Stomach smooth muscle (tissue), 2 donors: ENCODE measurements around the gene USH2A.

Experiments used
- H3K27ac ChIP-seq: one replicate; pipeline ENCODE4 v1.7.0; 2013; ENCODE audit warnings: mild to moderate bottlenecking, low read length, inconsistent platforms
- H3K27me3 ChIP-seq, 2 donors: one replicate each; pipeline ENCODE4 v1.7.0; 2013; ENCODE audit warnings: low read length in 2 of 2; ENCODE audit not compliant: insufficient read depth in 2 of 2, control insufficient read depth in 1 of 2
- H3K36me3 ChIP-seq, 2 donors: one replicate each; pipeline ENCODE4 v1.7.0; 2013; ENCODE audit warnings: low read length in 2 of 2; ENCODE audit not compliant: control insufficient read depth in 2 of 2, insufficient read depth in 2 of 2
- H3K4me1 ChIP-seq: one replicate; pipeline ENCODE4 v1.7.0; 2013; ENCODE audit warnings: low read length; ENCODE audit not compliant: control insufficient read depth, insufficient read depth
- H3K4me3 ChIP-seq, 2 donors: one replicate each; pipeline ENCODE4 v1.7.0; 2013; ENCODE audit warnings: low read length in 2 of 2
- H3K9ac ChIP-seq, 2 donors: one replicate each; pipeline ENCODE4 v1.7.0; 2013; ENCODE audit warnings: low read length in 2 of 2, mild to moderate bottlenecking in 1 of 2
- H3K9me3 ChIP-seq, 2 donors: one replicate each; pipeline ENCODE4 v1.7.0; 2013; ENCODE audit warnings: low read length in 2 of 2; ENCODE audit not compliant: control insufficient read depth in 2 of 2
- donor health status: healthy.
- donor health status: Pancreatic carcinoma.

USH2A gene, protein sequence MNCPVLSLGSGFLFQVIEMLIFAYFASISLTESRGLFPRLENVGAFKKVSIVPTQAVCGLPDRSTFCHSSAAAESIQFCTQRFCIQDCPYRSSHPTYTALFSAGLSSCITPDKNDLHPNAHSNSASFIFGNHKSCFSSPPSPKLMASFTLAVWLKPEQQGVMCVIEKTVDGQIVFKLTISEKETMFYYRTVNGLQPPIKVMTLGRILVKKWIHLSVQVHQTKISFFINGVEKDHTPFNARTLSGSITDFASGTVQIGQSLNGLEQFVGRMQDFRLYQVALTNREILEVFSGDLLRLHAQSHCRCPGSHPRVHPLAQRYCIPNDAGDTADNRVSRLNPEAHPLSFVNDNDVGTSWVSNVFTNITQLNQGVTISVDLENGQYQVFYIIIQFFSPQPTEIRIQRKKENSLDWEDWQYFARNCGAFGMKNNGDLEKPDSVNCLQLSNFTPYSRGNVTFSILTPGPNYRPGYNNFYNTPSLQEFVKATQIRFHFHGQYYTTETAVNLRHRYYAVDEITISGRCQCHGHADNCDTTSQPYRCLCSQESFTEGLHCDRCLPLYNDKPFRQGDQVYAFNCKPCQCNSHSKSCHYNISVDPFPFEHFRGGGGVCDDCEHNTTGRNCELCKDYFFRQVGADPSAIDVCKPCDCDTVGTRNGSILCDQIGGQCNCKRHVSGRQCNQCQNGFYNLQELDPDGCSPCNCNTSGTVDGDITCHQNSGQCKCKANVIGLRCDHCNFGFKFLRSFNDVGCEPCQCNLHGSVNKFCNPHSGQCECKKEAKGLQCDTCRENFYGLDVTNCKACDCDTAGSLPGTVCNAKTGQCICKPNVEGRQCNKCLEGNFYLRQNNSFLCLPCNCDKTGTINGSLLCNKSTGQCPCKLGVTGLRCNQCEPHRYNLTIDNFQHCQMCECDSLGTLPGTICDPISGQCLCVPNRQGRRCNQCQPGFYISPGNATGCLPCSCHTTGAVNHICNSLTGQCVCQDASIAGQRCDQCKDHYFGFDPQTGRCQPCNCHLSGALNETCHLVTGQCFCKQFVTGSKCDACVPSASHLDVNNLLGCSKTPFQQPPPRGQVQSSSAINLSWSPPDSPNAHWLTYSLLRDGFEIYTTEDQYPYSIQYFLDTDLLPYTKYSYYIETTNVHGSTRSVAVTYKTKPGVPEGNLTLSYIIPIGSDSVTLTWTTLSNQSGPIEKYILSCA (N-terminal part only)

DNA sequence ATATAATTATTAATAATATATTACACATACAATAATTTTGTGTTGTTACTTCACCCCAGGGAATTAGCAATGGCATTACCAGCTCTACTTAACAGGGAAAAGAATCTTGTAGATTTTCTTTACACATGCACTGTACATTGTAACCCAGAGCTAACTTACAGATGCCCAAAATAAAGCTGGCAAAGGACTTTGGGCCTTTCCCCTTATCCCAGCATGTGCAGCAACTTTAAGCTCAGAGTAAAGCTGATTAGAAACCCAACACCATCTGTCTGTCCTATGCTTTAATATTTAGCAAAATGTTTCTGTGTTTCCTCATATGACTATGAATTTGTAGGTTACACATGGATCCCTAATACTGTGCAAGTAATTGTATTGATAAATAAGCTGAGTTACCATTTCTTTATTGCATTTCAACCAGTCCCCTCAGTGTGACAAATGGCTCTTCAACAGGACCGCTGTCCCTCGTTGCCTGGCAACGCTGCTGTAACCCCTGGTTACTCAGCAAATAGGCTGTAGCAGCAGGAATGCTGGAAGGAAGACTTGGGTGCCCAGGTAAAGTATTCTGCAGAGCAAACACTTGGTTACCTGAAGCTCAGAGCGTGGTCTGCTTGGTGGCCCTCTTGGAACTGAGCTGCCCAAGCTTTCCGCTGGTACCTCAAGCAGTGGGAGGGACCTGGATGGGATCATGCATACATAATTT lies at the start of gene USH2A:
Gene USH2A, minus strand, starts transcription at position 628 of the 700 bp plus-strand sequence. CDS start 1,112 bp downstream, outside the sequence.
- no peaks in the 10 kb centered on the region for H3K4me1 ChIP-seq
- no peak within 1 kb of the TSS for H3K9ac ChIP-seq
- H3K9me3 ChIP-seq: no peaks in the 10 kb centered on the region
- no peak within 1 kb of the TSS for H3K4me3 ChIP-seq
- no peak within 1 kb of the TSS for H3K27ac ChIP-seq
- H3K36me3 ChIP-seq: no peaks in the 10 kb centered on the region
- no peaks in the 10 kb centered on the region for H3K27me3 ChIP-seq

GRCh38 chr1:216466162-216466801 lies 43.0 kb upstream of the USH2A start:
- H3K9ac ChIP-seq: no peak overlapping the region
- no peaks in the 10 kb centered on the region for H3K4me1 ChIP-seq
- no peaks in the 10 kb centered on the region for H3K36me3 ChIP-seq
- H3K27me3 ChIP-seq: no peaks in the 10 kb centered on the region
- no peaks in the 10 kb centered on the region for H3K9me3 ChIP-seq
- H3K4me3 ChIP-seq: no peak overlapping the region
- no peak overlapping the region for H3K27ac ChIP-seq

- H3K4me1 ChIP-seq: no peaks in the 10 kb centered on the region
- H3K27me3 ChIP-seq: no peaks in the 10 kb centered on the region
- H3K9ac ChIP-seq: no peak overlapping the region
- H3K27ac ChIP-seq: no peak overlapping the region
- H3K36me3 ChIP-seq: no peaks in the 10 kb centered on the region
- H3K9me3 ChIP-seq: no peaks in the 10 kb centered on the region
- no peak overlapping the region for H3K4me3 ChIP-seq
Observed at GRCh38 chr1:216464489-216464888, 41.2 kb upstream of the USH2A start.

- Histone ChIP-seq H3K9me3 (no peaks in the 10 kb centered on the region), H3K36me3 (no peaks in the 10 kb centered on the region), H3K4me1 (no peaks in the 10 kb centered on the region), H3K4me3 (no peak overlapping the region), H3K9ac (no peak overlapping the region), H3K27ac (no peak overlapping the region), H3K27me3 (no peaks in the 10 kb centered on the region)
Observed at GRCh38 chr1:216462066-216462775, 39.0 kb upstream of the USH2A start.

DNA sequence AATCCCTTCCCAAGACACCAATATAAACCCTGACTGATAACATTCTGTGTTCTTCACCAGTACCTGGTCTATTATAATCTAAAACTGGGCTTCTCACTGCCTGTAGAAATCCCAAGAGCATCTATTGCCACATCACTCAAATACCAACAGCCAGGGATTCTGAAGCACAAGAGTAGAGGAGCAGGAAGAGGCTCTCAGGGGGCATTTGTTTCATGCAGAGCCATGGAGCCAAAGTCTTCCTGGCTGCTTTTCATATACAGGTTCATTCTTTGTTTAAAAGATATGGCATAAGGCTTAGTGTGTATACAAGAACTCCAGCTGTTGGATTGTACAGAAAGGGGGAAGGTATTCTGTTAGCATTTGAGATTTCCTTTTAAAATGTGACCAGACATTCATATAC lies 38.2 kb upstream of the USH2A start:
- Histone ChIP-seq H3K27ac (no peak overlapping the region), H3K36me3 (no peaks in the 10 kb centered on the region), H3K9ac (no peak overlapping the region), H3K9me3 (no peaks in the 10 kb centered on the region), H3K4me1 (no peaks in the 10 kb centered on the region), H3K27me3 (no peaks in the 10 kb centered on the region), H3K4me3 (no peak overlapping the region)

GRCh38 chr1:216459651-216460207 lies 36.5 kb upstream of the USH2A start:
- Histone ChIP-seq H3K27me3 (no peaks in the 10 kb centered on the region), H3K4me1 (no peaks in the 10 kb centered on the region), H3K9me3 (no peaks in the 10 kb centered on the region), H3K4me3 (no peak overlapping the region), H3K9ac (no peak overlapping the region), H3K27ac (no peak overlapping the region), H3K36me3 (no peaks in the 10 kb centered on the region)

GRCh38 chr1:216458812-216459211 lies 35.6 kb upstream of the USH2A start:
- H3K4me3 ChIP-seq: no peak overlapping the region

DNA sequence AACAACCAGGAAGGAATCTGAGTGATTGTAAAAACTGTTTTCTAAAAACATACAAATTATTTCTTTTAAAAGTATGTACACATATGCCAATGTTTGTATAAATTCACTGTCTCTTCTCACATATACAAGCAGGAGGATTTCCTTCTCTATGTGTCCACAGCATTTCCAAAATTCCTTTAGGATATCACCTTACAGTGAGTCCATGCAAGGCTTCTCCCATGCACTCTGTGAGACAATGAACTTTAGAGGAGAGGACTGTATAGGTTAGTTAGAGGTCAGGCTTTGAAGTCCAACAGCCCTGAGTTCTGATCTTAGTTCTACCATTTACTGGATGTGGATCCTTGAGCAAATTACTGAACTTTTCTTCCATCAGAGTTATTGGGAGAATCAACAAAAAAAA lies 34.1 kb upstream of the USH2A start:
- Histone ChIP-seq H3K9me3 (peaks cover 0 to 2% of the 10 kb centered on the region in 2 donors), H3K9ac (no peak overlapping the region), H3K36me3 (no peaks in the 10 kb centered on the region), H3K27ac (no peak overlapping the region), H3K4me3 (no peak overlapping the region), H3K27me3 (no peaks in the 10 kb centered on the region), H3K4me1 (no peaks in the 10 kb centered on the region)

More at GRCh38 chr1:216458812-216459211, 35.6 kb upstream of the USH2A start:
- Histone ChIP-seq H3K9ac (no peak overlapping the region), H3K9me3 (peaks cover 0 to 2% of the 10 kb centered on the region in 2 donors), H3K36me3 (no peaks in the 10 kb centered on the region), H3K27me3 (no peaks in the 10 kb centered on the region), H3K4me1 (no peaks in the 10 kb centered on the region), H3K27ac (no peak overlapping the region)

DNA sequence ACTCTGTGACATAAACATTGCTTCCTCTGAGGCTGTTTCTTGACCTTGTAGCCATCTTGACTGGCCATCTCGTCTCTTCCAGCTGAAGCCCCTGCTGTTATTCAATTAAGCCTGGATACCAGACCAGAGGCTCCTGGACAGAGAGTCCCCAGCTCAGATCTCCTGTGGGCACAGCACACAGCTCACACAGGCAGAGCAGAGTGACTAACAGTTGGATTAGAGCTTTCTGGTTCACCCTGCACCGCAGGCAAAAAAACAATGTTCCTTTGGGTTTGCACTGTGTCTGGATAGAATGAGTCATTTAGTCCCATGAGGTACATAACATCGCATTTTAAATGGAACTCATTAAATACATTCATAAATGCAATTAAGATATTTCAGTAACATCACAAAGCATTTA lies 33.4 kb upstream of the USH2A start:
- Histone ChIP-seq H3K27me3 (no peaks in the 10 kb centered on the region), H3K4me3 (no peak overlapping the region), H3K27ac (no peak overlapping the region), H3K36me3 (no peaks in the 10 kb centered on the region), H3K9me3 (peaks cover 0 to 2% of the 10 kb centered on the region in 2 donors), H3K4me1 (no peaks in the 10 kb centered on the region), H3K9ac (no peak overlapping the region)
